HG03442 (cell line): ENCODE measurements around the gene SULF2.

Experiments
- ATAC-seq: cut with Tn5 transposase; IDR thresholded peaks from one replicate; pipeline ENCODE4 v1.9.1; 2021; ENCODE audit warnings: mild to moderate bottlenecking, moderate library complexity; ENCODE audit not compliant: unreplicated experiment

SULF2 gene

DNA sequence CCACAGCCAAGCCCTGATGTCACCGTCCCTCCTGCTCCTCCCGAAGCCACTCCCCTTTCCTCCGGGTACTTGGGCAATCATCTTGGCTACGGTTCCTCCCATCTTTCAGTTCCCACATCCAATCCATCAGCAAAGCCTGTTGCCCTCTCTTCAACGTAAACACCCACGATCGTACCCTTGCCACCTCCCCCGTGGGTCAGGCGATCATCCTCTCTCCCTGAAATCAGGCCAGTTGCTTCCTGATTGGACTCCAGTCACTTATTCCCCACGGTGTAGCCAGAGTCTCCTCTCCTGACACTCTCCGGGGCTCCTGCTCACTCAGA, 44.5 kb downstream of the SULF2 start:
- ATAC-seq: no peak

DNA sequence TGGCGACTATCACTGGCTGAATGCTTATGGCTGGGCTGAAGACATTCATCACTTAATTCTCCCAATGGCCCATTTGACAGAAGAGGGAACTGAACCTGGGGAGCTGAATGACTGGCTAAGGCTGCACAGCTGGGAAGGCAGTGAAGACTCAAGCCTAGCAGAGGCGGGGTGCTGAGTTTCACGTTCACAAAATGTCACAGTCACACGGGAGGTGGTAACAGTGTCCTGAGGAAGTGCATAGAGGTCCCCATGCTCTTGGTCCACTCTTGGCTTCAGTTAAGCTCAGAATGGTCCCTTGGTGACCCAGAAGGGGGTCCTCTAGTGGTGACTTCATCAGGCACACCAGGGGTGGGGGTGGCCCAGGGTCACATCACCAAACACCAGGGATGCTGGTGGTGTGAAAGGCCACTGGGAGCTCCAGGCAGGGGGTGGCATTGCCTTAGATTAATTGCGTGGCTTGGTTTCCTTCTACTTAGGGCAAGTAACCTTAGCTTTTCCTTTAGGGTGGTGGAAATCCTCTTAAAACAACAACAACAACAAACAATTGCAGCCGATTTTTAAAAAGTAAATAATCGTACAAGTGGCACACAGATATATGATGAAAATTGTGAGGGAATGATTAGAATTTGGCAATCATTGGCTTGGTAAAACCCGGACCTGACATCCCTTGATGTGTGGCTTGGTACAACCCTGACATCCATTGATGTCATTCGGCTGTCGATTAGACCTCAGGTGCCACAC, 45.0 kb downstream of the SULF2 start:
- no peak for ATAC-seq

DNA sequence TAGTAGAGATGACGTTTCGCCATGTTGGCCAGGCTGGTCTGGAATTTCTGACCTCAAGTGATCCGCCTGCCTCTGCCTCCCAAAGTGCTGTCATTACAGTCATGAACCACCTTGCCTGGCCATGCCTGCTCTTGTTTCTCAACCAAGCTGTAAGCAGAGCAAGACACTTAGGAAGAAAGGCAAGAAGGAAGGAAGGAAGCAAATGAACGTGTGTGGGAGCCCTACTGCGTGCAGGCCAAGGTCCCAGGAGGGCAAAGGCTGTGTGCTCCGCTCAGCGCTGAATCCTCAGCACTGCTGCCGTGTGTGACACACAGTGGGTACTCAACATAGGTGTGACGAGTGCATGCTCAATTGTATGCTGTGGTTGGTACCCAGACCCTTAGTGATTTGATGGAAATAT, 47.4 kb downstream of the SULF2 start:
- ATAC-seq: no peak

DNA sequence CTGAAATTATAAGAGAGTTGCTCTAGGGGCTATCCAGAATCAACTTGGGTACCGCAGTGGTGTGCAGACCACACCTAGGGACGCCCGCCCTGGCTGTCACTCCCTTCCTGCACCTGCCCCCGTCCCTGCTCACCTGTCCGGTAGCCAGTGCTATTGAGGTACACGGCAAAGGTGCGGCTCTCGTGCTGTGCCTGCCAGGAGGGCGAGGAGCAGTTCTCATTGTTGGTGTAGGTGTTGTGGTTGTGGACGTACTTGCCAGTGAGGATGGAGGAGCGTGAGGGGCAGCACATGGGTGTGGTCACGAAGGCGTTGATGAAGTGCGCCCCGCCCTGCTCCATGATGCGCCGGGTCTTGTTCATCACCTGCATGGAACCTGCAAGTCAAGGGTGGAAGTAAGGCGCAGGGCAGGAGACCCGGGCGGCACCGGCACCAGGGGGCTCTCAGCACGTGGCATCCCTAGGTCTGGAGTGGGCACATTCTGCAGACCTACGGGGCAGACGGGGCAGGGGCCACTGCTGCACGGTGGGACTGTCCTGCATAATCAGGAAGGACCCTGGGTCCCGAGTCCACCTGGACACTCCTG, 48.6 kb downstream of the SULF2 start:
- no peak for ATAC-seq

DNA sequence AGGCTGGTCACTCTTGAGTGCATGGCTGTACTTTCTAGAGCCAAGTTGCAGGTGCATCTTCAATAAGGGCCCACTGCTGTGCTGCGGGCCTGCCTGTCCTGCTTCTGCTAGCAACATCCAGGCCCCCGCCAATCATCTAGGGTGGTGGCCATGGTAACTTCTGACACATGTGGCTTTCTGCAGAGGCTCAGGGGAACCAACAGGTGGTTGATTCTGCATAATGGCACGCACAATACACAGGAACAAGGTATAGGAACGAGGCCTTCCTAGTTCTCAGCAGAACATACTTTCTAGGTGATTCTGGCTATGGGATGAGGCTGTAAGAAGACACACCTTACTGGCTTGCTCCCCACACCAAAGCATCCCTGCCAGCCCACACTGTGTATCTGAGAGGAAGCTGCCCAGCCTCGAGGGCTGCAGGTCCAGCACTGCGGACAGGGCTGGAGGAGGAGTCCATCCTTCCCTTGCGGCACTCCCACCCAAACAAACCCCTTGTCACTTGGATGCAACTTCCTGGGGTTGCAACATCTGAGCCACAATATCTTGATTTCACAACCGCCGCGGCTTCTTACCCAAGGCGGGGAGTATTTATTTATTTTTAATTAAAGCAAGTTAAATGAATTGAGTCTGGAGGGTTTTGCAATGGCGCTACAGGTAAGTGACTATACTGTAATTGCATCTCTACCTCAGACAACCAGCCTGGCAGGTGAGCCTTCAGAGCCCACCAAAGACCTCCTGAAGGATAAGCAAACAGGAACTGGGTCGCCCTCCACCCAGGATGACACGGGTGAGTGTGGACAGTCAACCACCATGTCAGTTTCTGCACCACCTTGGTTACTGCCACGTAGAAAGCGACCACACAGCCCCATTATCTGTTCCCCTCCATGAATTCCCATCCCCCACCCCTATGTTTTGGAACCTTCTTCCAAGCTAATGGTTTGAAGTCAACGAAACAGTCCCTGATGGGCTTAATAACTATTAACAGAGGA, 49.6 kb downstream of the SULF2 start:
- no peak for ATAC-seq

DNA sequence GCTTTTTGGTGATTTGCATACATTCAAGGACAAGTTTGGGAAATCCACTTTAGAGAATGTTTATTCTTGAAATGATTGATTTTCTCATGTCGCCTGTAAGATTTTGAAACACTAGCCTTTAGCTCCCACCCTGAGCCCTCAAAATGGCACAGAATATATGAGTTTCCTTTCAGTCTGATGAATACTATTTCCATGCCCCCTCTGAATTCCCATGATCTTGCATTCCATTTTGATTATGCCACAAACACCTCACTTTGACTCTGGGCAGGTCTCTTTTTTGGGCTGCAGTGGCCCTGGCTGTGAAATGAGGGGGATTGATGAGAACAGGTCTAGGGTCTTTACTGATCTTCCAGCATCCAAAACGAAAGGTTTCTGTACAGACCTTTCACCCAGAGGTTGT, 50.4 kb downstream of the SULF2 start:
- no peak for ATAC-seq

DNA sequence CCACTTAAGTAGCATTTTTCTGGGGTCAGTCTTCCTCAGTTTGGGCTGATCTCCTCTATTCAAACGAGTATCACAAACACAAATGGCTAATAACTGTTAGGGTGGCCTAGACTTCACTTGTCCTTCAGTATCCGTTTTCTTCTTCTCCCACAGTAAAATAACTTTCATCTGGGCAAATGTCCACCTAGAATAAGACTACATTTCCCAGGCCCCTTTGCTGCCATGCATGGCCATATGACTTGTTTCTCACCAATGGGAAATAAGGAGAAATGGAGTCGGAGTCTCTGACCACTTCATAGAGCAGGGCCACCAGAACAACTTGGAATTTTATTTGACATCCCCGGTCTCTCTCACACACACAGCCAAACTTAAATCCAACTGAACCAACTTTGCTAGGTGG, 51.4 kb downstream of the SULF2 start:
- ATAC-seq: no peak

DNA sequence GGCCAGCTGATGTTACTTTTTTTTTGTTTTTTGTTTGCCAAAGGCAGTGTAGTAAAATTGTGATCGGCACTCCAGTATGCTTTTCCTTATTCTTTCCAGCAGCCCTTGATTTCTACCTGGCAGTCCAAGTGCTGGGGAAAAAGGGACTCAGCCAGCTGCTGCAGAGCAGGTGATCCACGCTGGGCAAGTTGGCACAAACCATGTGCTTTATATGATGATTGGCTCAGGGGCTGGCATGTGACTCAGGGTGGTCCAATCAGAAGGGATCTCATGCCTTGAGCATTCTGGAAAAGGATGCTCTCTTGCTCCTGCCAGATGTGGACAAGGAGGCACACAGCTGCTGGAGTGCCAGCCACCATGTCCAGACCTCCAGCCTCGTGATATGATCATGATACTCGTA, 54.5 kb downstream of the SULF2 start:
- no peak for ATAC-seq

DNA sequence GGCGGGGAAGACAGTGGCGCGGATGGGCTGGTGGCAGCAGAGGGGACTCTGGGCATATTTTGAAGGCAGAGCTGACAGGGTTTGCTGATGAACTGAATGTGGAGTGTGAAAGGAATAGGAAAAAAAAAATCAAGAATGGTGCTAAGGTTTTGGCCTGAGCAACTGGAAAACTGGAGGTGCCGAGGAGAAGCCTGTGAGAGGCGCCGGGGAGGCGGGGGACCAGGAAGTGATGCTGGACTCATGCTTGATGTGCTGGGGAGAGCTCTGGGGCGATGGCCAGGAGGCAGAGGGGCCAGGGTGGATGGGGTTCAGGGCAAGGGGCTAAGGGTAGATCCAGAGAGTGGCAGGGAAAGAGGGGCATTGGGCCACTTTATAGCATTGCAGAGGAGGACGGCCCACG, 55.8 kb downstream of the SULF2 start:
- ATAC-seq: no peak

DNA sequence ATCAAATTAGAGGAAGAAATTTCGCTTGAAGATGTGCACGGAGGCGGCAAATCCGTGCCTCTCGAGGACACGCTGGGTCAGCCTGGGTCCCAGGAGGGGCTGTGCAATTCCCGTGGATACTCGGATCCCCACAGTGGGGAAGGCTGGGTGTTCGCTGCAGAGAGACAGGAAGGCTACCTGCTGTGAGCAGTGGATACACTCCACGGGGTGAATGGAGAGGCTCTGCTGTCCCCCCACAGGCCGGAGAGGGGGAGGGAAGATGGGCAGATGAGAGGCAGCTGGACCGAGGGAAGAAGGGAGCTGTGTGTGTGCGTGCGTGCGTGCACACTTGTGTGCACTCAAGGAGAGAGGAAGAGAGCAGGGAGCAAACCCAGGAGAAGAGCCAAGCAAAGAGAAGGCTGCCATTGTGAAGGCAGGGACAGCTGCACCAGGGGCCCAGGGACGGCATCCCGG, 57.3 kb downstream of the SULF2 start:
- no peak for ATAC-seq

DNA sequence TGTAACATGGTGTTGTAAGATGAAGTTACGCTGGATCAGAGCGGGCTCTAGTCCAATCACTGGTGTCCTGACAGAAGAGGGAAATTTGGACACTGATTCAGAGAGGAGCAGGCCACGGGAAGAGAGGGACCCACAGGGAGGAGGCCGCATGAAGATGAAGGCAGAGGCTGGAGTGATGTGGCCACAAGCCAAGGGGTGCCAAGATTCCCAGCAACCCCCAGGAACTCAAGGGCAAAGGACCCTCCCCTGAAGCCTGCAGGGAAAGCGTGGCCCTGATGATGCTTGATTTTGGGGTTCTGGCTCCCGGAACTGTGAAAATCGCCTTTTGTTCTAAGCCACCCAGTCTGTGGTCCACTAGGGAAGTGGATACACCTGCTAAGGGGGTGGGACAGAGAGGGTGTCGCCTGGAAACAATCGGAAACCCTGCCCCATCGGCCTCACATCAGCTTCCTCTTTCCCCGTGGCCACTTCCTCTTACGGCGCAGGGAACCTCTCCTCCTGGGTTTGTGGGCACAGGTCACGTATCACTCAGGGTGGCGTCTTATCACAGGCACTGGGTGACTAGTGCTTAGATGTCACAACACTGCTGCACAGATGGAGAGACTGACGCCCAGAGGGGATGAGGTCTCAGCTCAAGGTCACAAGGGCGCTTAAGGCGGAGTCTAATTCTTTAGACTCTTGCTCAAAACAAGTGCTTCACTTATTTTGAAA, 58.0 kb downstream of the SULF2 start:
- peak; percentile 71 for ATAC-seq

DNA sequence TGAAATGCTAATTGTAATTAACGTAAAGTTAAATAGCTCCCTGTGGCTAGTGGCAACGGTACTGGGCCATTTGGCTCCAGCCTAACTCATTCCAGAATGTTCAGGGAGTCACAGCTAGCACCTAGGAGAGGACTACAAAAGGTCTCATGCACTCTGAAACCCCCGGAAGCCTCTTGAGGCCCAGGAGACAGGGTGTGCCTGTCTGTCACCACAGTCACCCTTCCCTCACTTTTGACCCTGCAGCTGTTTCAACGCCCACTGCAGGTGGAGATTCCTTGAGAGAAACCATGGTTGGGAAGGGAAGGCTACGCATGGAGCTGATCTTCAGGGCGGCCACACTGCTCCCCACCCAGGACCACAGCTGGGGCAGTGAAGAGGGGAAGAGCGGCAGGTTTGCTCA, 58.6 kb downstream of the SULF2 start:
- ATAC-seq: no peak

DNA sequence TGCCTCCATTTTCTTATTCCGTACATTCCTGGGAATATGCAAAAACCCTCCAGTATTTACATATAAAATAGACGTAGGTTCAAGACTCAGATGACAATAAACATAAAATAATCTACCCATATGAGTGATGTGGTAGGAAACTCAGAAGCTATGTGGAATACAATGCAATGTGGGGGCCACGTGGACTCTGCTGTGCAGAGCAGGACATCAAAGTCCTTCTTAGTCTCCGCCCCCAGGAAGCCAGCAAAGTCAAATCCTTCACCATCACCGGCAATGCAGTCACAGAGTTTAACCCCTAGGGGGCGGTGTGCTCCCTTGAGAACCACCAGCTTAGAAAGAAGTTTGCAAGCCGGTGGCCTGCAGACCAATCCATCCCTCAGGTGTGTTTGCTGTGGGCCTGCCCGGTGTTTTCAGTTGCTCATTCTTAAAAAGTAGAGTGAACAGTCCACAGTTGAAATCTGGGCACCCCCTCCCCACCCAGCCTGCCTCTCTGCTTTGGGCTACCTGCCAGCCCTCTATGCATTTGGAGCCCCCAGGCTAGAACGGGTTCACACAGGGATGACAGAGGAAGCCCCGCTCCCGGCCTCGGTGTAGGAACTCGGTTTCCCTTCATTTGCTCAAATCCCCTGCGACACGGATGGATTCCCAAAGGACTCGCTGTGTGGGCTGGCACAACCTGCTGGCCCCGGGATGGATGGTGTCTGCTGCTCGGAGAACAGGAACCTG, 59.9 kb downstream of the SULF2 start:
- no peak for ATAC-seq

DNA sequence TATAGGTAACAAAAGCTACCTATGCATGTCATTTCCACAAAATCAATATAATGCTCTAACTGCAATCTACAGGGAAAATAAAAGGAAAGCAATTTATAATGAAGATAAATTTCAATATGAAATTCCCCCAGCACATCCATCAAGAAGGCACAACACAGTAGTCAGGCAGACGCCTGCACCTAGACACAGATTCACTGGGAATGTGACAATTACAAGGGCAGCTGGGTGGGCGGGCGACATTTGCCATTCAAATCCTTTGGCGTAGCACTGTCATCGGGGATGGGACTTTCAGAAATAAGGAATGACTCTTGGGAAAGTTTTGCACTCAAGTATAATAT, 60.4 kb downstream of the SULF2 start:
- no peak for ATAC-seq

DNA sequence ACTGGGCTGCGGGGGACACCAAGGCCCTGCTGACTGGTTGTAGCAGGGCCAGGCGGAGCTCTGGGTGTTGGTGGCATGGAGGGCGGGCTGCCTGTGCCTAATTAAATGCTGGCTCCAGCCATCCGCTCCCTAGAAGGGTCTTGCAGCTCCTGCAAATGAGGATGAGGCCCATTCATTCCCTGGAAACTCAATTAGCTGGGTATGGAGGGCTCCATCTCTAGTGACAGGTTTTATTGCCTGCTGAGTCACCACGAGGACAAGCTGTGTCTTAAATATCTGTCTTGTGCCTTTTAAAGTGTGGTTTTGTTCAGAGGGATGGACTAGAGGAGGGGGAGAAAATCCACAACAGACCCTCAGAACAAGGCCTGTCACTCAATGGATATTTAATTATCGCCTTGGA, 60.9 kb downstream of the SULF2 start:
- ATAC-seq: no peak

DNA sequence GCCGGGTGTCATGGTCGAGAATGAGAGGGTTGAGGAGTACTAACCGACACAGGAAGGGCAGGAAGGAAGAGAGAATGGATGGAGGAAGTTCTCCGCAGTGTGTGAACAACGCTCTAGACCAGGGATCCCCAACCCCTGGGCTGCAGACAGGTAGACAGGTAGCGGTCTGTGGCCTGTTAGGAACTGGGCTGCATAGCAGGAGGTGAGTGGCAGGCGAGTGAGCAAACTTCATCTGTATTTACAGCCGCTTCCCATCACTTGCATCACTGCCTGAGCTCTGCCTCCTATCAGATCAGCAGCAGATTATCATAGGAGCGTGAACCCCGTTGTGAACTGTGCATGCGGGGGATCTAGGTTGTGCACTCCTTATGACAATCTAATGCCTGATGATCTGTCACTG, 62.0 kb downstream of the SULF2 start:
- ATAC-seq: no peak

DNA sequence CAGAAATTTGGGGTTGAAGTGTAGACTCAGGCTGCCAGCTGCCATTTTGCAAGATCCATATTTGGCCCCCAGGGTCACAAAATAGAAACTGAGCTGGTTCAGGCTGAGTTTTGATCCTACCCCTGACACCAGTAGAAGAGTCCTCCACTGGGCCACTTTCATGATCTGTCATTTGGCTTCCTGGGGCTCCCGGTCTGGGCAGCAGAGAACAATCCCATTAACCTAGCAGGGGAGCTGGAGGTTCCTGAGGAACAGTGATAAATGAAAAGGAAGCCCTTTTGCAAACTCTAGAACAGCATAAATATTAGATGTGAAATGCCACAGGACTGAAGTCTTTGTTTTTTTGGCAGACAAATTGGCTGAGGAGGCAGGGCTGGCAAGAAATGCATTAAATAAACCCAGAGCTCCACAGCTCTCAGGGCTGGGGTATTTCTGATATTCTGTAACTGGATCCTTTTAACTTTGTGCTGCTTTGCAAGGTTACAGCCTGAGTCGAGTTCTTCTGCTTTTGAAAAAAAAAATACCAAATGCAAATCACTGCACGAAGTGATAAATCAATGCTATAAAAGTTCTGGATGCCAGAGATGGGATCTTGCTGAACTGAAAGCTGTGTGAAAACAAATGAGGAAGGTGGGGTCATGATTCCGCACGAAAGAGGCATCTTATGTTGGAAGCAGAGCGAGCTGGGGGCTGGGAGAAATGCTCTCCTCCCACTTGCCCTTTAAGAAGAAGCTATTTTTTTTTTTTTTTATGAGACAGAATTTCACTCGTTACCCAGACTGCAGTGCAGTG, 64.4 kb downstream of the SULF2 start:
- ATAC-seq: no peak

DNA sequence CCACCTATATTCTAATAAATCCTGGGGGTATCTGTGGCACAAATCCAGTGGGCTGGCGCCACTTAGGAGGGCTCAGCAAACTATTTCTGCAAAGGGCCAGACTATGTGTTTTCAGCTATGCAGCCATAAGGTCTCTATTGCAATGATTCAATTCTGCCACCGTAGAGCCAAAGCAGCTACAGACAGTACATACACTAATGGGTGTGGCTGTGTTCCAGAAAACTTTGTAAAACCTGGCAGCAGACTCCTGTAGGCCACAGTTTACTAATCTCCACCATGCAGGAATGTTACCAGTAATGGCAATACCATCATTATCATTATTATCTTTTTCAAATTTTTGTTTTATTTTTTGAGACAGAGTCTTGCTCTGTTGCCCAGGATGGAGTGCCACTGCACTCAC, 65.7 kb downstream of the SULF2 start:
- ATAC-seq: no peak

DNA sequence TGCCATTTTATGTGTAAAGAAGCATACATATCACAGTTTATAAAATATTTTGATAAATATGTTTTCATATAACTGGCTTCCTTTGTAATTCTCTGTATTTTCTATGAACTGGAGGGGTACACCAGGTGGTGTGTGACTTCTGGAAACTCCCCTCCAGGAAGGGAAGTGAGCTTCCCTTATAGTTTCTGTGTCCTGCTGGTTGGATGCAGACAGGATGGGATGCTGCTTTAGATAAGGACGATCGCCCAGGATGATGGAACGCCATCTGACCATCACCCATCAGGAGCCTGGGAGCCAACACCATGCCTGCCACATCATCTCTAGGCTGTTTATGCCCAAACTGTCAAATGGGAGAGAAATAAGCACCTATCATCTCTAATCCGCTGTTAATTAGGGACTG, 66.1 kb downstream of the SULF2 start:
- no peak for ATAC-seq

DNA sequence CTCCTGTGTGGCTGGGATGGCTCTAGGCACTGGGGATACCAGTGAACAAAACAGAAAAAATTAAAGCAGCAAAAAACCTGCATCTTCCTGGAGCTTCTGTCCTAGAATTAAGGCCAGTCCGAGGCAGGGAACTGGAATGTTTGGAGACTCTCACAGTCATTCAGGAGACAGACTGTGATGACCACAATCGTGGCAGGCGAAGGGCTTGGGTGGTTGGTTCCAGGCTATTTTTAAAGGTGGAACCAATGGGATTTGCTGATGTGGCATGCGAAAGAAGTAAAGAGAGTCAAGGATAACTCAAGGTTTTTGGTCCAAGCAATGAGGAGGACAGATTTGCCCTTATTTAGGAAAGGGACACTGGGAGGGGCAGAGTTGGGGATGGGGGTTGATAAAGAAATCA, 66.9 kb downstream of the SULF2 start:
- no peak for ATAC-seq
